ENCODE data around the gene PSME4.

DNA sequence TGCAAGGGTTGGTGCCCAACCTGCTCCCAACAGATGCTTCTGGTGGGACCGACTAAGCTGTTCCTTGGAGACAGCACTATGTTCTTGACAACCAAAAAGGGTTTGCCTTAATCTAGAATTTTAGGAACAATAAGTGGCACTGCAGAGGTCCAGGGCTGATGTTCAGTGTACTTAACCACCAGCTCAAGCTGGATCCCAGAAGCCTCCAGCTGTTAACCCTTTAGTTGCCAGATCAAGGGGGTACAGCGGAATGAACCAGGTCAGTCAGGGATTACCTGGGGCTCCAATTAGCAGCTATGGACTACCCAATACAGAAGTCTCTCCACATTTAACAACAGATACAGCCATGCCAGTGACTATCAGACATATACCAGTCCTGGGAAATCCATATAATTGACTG is 114.5 kb downstream of the PSME4 start:
- TF ChIP-seq, protein P1, sequence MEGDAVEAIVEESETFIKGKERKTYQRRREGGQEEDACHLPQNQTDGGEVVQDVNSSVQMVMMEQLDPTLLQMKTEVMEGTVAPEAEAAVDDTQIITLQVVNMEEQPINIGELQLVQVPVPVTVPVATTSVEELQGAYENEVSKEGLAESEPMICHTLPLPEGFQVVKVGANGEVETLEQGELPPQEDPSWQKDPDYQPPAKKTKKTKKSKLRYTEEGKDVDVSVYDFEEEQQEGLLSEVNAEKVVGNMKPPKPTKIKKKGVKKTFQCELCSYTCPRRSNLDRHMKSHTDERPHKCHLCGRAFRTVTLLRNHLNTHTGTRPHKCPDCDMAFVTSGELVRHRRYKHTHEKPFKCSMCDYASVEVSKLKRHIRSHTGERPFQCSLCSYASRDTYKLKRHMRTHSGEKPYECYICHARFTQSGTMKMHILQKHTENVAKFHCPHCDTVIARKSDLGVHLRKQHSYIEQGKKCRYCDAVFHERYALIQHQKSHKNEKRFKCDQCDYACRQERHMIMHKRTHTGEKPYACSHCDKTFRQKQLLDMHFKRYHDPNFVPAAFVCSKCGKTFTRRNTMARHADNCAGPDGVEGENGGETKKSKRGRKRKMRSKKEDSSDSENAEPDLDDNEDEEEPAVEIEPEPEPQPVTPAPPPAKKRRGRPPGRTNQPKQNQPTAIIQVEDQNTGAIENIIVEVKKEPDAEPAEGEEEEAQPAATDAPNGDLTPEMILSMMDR (IDR thresholded peaks at IDR 0.05; ENCODE audit: low read length): no peak
- TF ChIP-seq EZH2phosphoT487 (IDR thresholded peaks at IDR 0.05; ENCODE audit: low read length) (no peak), EZH2 (optimal IDR thresholded peaks at IDR 0.05; ENCODE audit: low read depth, low read length) (no peak)
